ENCODE data around the gene WDFY3. TPM values are rescaled to one million over a fixed set of nuclear protein-coding genes. Genes with fewer than 3 reads are reported as not detected.

Gene WDFY3
- total RNA-seq, 1 donor from 2014 or later, result 89.5 TPM

GRCh38 chr4:84971319-84971932 is 4.9 kb upstream of the WDFY3 start:
- no peaks in the 10 kb centered on the region for H3K9me3 Mint-ChIP-seq (ENCODE audit: unreplicated experiment)
- Histone ChIP-seq H3K4me1 (ENCODE audit: insufficient read depth, low read length) (peaks cover 6% of the 10 kb centered on the region), H3K27me3 (ENCODE audit: insufficient read depth, low read length) (no peaks in the 10 kb centered on the region), H4K20me1 (ENCODE audit: insufficient read depth, low read length) (no peaks in the 10 kb centered on the region), H3K9me3 (ENCODE audit: insufficient read depth, low read depth, low read length) (no peaks in the 10 kb centered on the region), H3K27ac (ENCODE audit: low read depth, low read length) (no peak overlapping the region), H3K79me2 (ENCODE audit: insufficient read depth, low read length) (no peaks in the 10 kb centered on the region), H3K4me3 (ENCODE audit: insufficient read depth, low read depth, low read length) (no peak overlapping the region), H3K4me2 (ENCODE audit: low read length) (no peak overlapping the region), H2AFZ (ENCODE audit: low read depth, low read length) (no peak overlapping the region), H3K9ac (ENCODE audit: low read length) (no peak overlapping the region), H3K36me3 (ENCODE audit: insufficient read depth, low read length) (no peaks in the 10 kb centered on the region)
- H3K4me1 Mint-ChIP-seq (ENCODE audit: low read depth, unreplicated experiment), result no peaks in the 10 kb centered on the region
- peaks cover 1% of the 10 kb centered on the region for H3K36me3 Mint-ChIP-seq (ENCODE audit: low read depth, unreplicated experiment)
- no peak overlapping the region for H3K27ac Mint-ChIP-seq (ENCODE audit: unreplicated experiment)
- H3K27me3 Mint-ChIP-seq (ENCODE audit: low read depth, unreplicated experiment), result no peaks in the 10 kb centered on the region
- H3K4me3 Mint-ChIP-seq (ENCODE audit: unreplicated experiment), result no peak overlapping the region
- DNase-seq (ENCODE audit: low read depth) (peak; percentile 36), FAIRE-seq (peak; percentile 63)
- TF ChIP-seq CTCF (IDR thresholded peaks at IDR 0.05; ENCODE audit: insufficient read depth, low read depth, low read length) (peak; percentile 40), EZH2 (IDR thresholded peaks at IDR 0.05; ENCODE audit: insufficient read depth, low read length) (no peak)

- Mint-ChIP-seq H3K4me1 (ENCODE audit: low read depth, unreplicated experiment) (no peaks in the 10 kb centered on the region), H3K36me3 (ENCODE audit: low read depth, unreplicated experiment) (no peaks in the 10 kb centered on the region), H3K9me3 (ENCODE audit: unreplicated experiment) (no peaks in the 10 kb centered on the region), H3K4me3 (ENCODE audit: unreplicated experiment) (no peak overlapping the region), H3K27ac (ENCODE audit: unreplicated experiment) (no peak overlapping the region), H3K27me3 (ENCODE audit: low read depth, unreplicated experiment) (no peaks in the 10 kb centered on the region)
- no peaks in the 10 kb centered on the region for H3K9me3 ChIP-seq (ENCODE audit: insufficient read depth, low read depth, low read length)
- TF ChIP-seq CTCF (IDR thresholded peaks at IDR 0.05; ENCODE audit: insufficient read depth, low read depth, low read length), result no peak
- TF ChIP-seq EZH2 (IDR thresholded peaks at IDR 0.05; ENCODE audit: insufficient read depth, low read length), result no peak
- no peak overlapping the region for H2AFZ ChIP-seq (ENCODE audit: low read depth, low read length)
- H3K4me1 ChIP-seq (ENCODE audit: insufficient read depth, low read length), result peaks cover 6% of the 10 kb centered on the region
- DNase-seq (ENCODE audit: low read depth) (no peak), FAIRE-seq (no peak)
- no peak overlapping the region for H3K27ac ChIP-seq (ENCODE audit: low read depth, low read length)
- no peaks in the 10 kb centered on the region for H3K27me3 ChIP-seq (ENCODE audit: insufficient read depth, low read length)
- H3K4me2 ChIP-seq (ENCODE audit: low read length), result no peak overlapping the region
- H4K20me1 ChIP-seq (ENCODE audit: insufficient read depth, low read length), result peaks cover 15% of the 10 kb centered on the region
- H3K79me2 ChIP-seq (ENCODE audit: insufficient read depth, low read length), result peaks cover 21% of the 10 kb centered on the region
- no peak overlapping the region for H3K9ac ChIP-seq (ENCODE audit: low read length)
- no peaks in the 10 kb centered on the region for H3K36me3 ChIP-seq (ENCODE audit: insufficient read depth, low read length)
- no peak overlapping the region for H3K4me3 ChIP-seq (ENCODE audit: insufficient read depth, low read depth, low read length)
Measured at GRCh38 chr4:84968925-84969324, 2.4 kb upstream of the WDFY3 start.

GRCh38 chr4:84967243-84967690 is 777 bp upstream of the WDFY3 start:
- peaks cover 37% of the 10 kb centered on the region for H3K79me2 ChIP-seq (ENCODE audit: insufficient read depth, low read length)
- FAIRE-seq (peak; percentile 34), DNase-seq (ENCODE audit: low read depth) (peak; percentile 37)
- H4K20me1 ChIP-seq (ENCODE audit: insufficient read depth, low read length), result peaks cover 26% of the 10 kb centered on the region
- H3K4me1 ChIP-seq (ENCODE audit: insufficient read depth, low read length), result peaks cover 6% of the 10 kb centered on the region
- H3K36me3 ChIP-seq (ENCODE audit: insufficient read depth, low read length), result no peaks in the 10 kb centered on the region
- Mint-ChIP-seq H3K36me3 (ENCODE audit: low read depth, unreplicated experiment) (no peaks in the 10 kb centered on the region), H3K4me3 (ENCODE audit: unreplicated experiment) (peak overlapping the region; percentile 98), H3K27ac (ENCODE audit: unreplicated experiment) (peak overlapping the region; percentile 93), H3K9me3 (ENCODE audit: unreplicated experiment) (no peaks in the 10 kb centered on the region), H3K4me1 (ENCODE audit: low read depth, unreplicated experiment) (no peaks in the 10 kb centered on the region), H3K27me3 (ENCODE audit: low read depth, unreplicated experiment) (no peaks in the 10 kb centered on the region)
- peak overlapping the region; percentile 97 for H3K4me2 ChIP-seq (ENCODE audit: low read length)
- H3K27me3 ChIP-seq (ENCODE audit: insufficient read depth, low read length), result no peaks in the 10 kb centered on the region
- H2AFZ ChIP-seq (ENCODE audit: low read depth, low read length), result peak overlapping the region; percentile 80
- H3K4me3 ChIP-seq (ENCODE audit: insufficient read depth, low read depth, low read length), result peak overlapping the region; percentile 84
- peak overlapping the region; percentile 92 for H3K9ac ChIP-seq (ENCODE audit: low read length)
- H3K27ac ChIP-seq (ENCODE audit: low read depth, low read length), result peak overlapping the region; percentile 88
- H3K9me3 ChIP-seq (ENCODE audit: insufficient read depth, low read depth, low read length), result no peaks in the 10 kb centered on the region
- TF ChIP-seq CTCF (IDR thresholded peaks at IDR 0.05; ENCODE audit: insufficient read depth, low read depth, low read length) (no peak), EZH2 (IDR thresholded peaks at IDR 0.05; ENCODE audit: insufficient read depth, low read length) (no peak)
